Measurements from ENCODE around the gene TAAR8. TPM values are rescaled to one million over a fixed set of nuclear protein-coding genes. Genes with fewer than 3 reads are reported as not detected.

TAAR8 gene
- not detected in 2 replicates for total RNA-seq

GRCh38 chr6:132552372-132552771 is at the start of gene TAAR8:
TSS of gene TAAR8 (plus strand) at chr6:132552672. CDS start at chr6:132552693, 21 bp downstream.
- no peak for TF ChIP-seq CTCF (conservative IDR thresholded peaks at IDR 0.05; ENCODE audit: low read depth, low read length)
- no peak within 1 kb of the TSS for H3K4me3 ChIP-seq (ENCODE audit: low read depth, low read length)
- DNase-seq (ENCODE audit: low read depth) = no peak

GRCh38 chr6:132504757-132505156 is 47.7 kb upstream of the TAAR8 start:
- H3K4me3 ChIP-seq (ENCODE audit: low read depth, low read length) = no peak overlapping the region
- DNase-seq (ENCODE audit: low read depth) = no peak
- no peak for TF ChIP-seq CTCF (conservative IDR thresholded peaks at IDR 0.05; ENCODE audit: low read depth, low read length)

- TF ChIP-seq CTCF (conservative IDR thresholded peaks at IDR 0.05; ENCODE audit: low read depth, low read length) = no peak
- no peak for DNase-seq (ENCODE audit: low read depth)
- H3K4me3 ChIP-seq (ENCODE audit: low read depth, low read length) = no peak overlapping the region
Observed at GRCh38 chr6:132505158-132505557, 47.3 kb upstream of the TAAR8 start.

- H3K4me3 ChIP-seq (ENCODE audit: low read depth, low read length) = no peak overlapping the region
- no peak for TF ChIP-seq CTCF (conservative IDR thresholded peaks at IDR 0.05; ENCODE audit: low read depth, low read length)
- DNase-seq (ENCODE audit: low read depth) = no peak
Observed at GRCh38 chr6:132506461-132506860, 46.0 kb upstream of the TAAR8 start.

- H3K4me3 ChIP-seq (ENCODE audit: low read depth, low read length) = no peak overlapping the region
- no peak for DNase-seq (ENCODE audit: low read depth)
- no peak for TF ChIP-seq CTCF (conservative IDR thresholded peaks at IDR 0.05; ENCODE audit: low read depth, low read length)
Observed at GRCh38 chr6:132506869-132507808, 45.3 kb upstream of the TAAR8 start.

GRCh38 chr6:132511210-132511830 is 41.2 kb upstream of the TAAR8 start:
- H3K4me3 ChIP-seq (ENCODE audit: low read depth, low read length) = peak overlapping the region; percentile 72
- no peak for TF ChIP-seq CTCF (conservative IDR thresholded peaks at IDR 0.05; ENCODE audit: low read depth, low read length)
- DNase-seq (ENCODE audit: low read depth) = no peak

All from epithelial cell of proximal tubule (primary cell).